A549 treated with RU486 at 1 μM for 4 hours (cell line): ENCODE measurements around the gene DMAC2L. TPM values are rescaled to one million over a fixed set of nuclear protein-coding genes. Genes with fewer than 3 reads are reported as not detected.

Experiments
- total RNA-seq: library from RNA; stranded (reverse); fragments of 200-300 nt; extraction: Qiagen RNA extraction; gene quantifications from 5 replicates; pipeline ENCODE4 v1.2.3, GENCODE V29; 2022; ENCODE audit warnings: low read depth

The DMAC2L gene
- 8.6 to 13.4 TPM (median 12.5 TPM) in 5 replicates for total RNA-seq

GRCh38 chr14:50311972-50312733 is at the start of gene DMAC2L, which contains the start of gene L2HGDH:
Gene DMAC2L (plus strand): TSS chr14:50312324. CDS start chr14:50321488, 9,164 bp downstream.
Gene L2HGDH (minus strand): TSS chr14:50312229. CDS start chr14:50312150, 79 bp downstream.

Other genes starting within 250 kb of the DMAC2L start
- 6.3 to 10.4 TPM (median 8.9 TPM) in 5 replicates for gene VCPKMT, start 195.8 kb upstream of the DMAC2L start, total RNA-seq
- gene SOS2, start 80.7 kb upstream of the DMAC2L start, total RNA-seq: 4.6 to 12.1 TPM (median 10.9 TPM) in 5 replicates
- gene L2HGDH, start 95 bp upstream of the DMAC2L start, total RNA-seq: 8.7 to 10.8 TPM (median 10.4 TPM) in 5 replicates
- gene CDKL1, start 84.6 kb downstream of the DMAC2L start, total RNA-seq: 5.3 to 11.2 TPM (median 6.2 TPM) in 5 replicates
- gene MAP4K5, start 220.2 kb downstream of the DMAC2L start, total RNA-seq: 23.3 to 48.0 TPM (median 40.3 TPM) in 5 replicates
- 4.0 to 6.0 TPM (median 4.2 TPM) in 5 replicates for gene ATL1, start 247.8 kb downstream of the DMAC2L start, total RNA-seq